GM12891 (cell line): ENCODE data around the gene RARB.

Source experiments
- PAX5 ChIP-seq: IDR thresholded peaks from 2 replicates; pipeline ENCODE4 v1.6.1; 2011; ENCODE audit warnings: low read length, moderate library complexity, mild to moderate bottlenecking; ENCODE audit not compliant: insufficient read depth, severe bottlenecking
- POLR2A ChIP-seq: IDR thresholded peaks from 2 replicates; pipeline ENCODE4 v1.6.1; 2011; ENCODE audit warnings: low read depth, low read length, control low read depth
- POLR2AphosphoS5 ChIP-seq: IDR thresholded peaks from 2 replicates; pipeline ENCODE4 v1.6.1; 2011; ENCODE audit warnings: low read depth, low read length, control low read depth
- POU2F2 ChIP-seq: IDR thresholded peaks from 2 replicates; pipeline ENCODE4 v1.6.1; 2011; ENCODE audit warnings: low read depth, mild to moderate bottlenecking, control low read depth, low read length, moderate library complexity
- SPI1 ChIP-seq: IDR thresholded peaks from 2 replicates; pipeline ENCODE4 v1.6.1; 2011; ENCODE audit warnings: low read depth, low read length, control low read depth
- TAF1 ChIP-seq: IDR thresholded peaks from 2 replicates; pipeline ENCODE4 v1.6.1; 2011; ENCODE audit warnings: low read depth, low read length, control low read depth

- TF ChIP-seq POLR2AphosphoS5 (no peak), POLR2A (no peak), POU2F2 (no peak), PAX5 (no peak), TAF1 (no peak), SPI1 (no peak)
Measured at GRCh38 chr3:25536521-25537391, 108.7 kb downstream of the RARB start.
